ENCODE measurements around the gene TSSK3.

The TSSK3 gene

GRCh38 chr1:32362474-32363313 lies at the start of gene TSSK3, which contains the start of gene FAM229A:
Gene TSSK3, plus strand, starts transcription at chr1:32362539. Its CDS starts 163 bp downstream, at chr1:32362702.
Gene FAM229A, minus strand, starts transcription at chr1:32362485. Its CDS starts 394 bp downstream, at chr1:32362091.
- DNase-seq (ENCODE audit: low read depth, low spot score) = no peak

DNA sequence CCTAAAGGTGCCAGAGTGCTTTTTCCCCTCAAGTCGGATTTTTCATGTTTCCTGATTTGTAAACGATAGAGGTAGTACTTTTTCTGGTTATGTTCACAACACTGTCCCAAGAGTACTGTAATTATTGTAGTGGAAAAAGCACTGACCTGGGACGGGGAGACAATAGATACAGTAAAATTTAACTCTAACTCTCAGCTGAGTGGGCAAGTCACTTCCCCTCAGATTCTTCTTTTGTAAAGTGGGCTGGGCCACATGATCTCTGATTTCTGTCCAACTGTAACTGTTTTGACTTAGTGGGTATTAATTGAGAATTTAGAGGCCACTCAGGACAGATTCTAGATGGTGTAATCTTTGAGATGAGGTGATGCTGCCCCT lies 45.4 kb upstream of the TSSK3 start:
- no peak for DNase-seq (ENCODE audit: low read depth, low spot score)

GRCh38 chr1:32318127-32318869 lies 44.0 kb upstream of the TSSK3 start:
- DNase-seq (ENCODE audit: low read depth, low spot score) = no peak

- no peak for DNase-seq (ENCODE audit: low read depth, low spot score)
These were observed 40.5 kb upstream of the TSSK3 start for GRCh38 chr1:32321712-32322291.

- DNase-seq (ENCODE audit: low read depth, low spot score) = no peak
These were observed 35.1 kb upstream of the TSSK3 start for GRCh38 chr1:32327204-32327603.

GRCh38 chr1:32329931-32330466 lies 32.3 kb upstream of the TSSK3 start:
- no peak for DNase-seq (ENCODE audit: low read depth, low spot score)

DNA sequence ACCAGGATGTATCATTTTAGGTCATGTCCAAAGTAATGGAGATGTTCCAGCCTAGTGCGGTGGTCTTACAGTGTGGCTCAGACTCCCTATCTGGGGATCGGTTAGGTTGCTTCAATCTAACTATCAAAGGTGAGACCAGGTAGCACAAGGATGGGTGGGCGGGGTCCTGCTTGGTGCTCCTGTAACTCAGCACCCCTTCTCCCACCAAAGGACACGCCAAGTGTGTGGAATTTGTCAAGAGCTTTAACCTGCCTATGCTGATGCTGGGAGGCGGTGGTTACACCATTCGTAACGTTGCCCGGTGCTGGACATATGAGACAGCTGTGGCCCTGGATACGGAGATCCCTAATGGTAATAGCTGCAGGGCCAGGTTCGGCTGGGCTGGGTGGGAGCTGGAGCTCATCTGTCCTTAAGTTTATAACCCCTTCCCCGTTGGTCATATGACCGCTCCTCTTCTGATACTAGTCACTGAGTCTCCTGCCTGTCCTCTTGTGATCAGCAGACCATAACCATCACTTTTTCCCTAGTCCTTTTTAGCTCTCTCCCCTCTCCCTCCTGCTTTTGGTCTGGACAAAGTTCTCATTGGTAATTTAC lies 31.7 kb upstream of the TSSK3 start:
- DNase-seq (ENCODE audit: low read depth, low spot score) = no peak

GRCh38 chr1:32331549-32331948 lies 30.8 kb upstream of the TSSK3 start:
- no peak for DNase-seq (ENCODE audit: low read depth, low spot score)

DNA sequence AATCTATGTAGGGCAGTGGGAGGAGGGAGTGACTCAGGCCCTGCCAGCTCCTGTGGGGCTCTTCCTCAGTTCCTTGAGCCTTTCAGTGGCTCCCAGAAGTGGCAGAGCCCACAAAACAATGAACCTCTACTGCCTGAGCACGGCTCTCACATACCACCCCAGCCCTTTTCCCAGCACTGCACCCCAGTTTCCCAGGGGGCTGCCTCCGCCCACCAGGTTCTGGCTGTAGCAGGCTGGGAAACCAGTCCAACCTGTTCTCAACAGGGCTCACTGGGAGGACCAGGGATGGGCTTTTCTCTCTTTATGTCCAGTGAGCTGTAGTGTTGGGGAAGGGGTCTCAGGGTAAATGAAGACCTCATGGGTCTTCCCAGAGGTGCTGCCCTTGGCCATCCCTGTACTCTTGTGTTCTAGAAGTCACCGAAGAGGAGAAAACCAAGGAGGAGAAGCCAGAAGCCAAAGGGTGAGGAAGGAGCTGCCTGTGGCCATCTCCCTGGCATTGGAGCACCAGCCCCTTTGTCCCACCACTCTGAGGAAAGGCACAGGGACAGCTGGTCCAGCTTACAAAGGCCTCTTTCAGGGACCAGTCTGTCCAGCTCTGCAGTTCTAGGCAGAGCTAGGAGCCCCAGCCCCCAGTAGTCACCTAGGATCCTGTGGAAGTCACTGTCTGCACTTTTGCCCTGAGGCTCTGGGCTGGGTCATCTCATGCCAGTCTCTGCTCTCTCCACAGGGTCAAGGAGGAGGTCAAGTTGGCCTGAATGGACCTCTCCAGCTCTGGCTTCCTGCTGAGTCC lies 29.9 kb upstream of the TSSK3 start:
- no peak for DNase-seq (ENCODE audit: low read depth, low spot score)

GRCh38 chr1:32333251-32333963 lies 28.9 kb upstream of the TSSK3 start:
- DNase-seq (ENCODE audit: low read depth, low spot score) = no peak

DNA sequence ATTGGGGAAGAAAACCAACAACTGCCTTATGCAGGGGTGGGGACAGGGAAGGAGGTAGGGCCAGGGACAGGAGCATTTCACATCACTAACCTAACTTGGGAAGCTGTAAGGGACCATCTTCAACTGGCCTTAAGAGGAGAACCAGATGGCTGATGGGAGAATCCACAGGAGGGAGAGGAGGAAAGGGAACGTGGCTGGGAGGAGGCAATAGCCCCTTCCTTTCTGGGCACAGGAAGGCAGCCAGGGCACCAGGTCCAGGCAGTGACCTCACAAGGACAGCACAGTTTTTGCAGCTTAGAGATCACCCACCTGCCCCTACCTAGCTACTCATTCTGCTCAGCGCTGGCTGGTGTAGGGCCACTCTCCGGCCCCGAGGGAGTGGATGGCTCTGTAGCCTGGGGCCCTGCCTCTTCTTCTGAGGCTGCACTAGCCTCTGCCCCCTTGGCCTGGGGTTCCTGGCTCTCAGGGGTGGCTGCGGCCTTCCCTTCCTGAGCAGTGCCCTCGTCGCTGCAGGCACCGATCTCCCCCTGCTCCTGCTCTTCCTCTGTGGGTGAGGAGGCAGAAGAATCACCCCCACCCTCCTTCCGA lies 28.0 kb upstream of the TSSK3 start:
- no peak for DNase-seq (ENCODE audit: low read depth, low spot score)

DNA sequence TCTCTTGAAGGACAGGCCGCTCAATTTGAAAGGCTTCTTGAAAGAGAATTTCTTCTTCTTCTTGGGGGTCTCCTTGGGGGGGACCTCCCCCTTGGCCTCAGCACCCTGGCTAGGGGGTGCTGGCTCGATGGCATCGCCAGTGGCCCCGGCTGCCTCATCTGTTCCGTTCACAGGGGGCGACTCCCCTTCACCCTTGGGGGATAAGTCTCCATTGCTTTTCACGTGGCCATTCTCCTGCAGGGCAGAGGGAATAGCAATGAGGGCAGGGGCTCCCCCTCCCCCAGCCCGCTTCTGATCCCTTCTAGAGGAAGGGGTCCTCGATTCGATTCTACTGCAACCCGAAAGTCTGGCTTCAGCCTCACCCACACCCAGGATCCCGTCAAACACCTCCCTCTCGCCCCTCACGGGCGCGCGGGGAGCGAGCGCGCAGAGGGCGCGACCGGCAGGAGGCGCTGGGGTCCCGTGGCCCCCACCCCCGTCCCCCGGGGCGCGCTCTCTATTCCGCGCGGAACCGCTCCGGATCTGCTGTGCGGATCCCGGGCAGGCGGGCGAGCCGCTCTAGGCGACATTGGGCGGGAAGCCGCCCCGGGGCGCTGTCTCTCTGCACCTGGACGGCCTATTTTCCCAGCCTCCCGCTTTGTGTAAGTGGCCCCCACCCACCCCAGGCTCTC lies 27.3 kb upstream of the TSSK3 start:
- DNase-seq (ENCODE audit: low read depth, low spot score) = no peak

DNA sequence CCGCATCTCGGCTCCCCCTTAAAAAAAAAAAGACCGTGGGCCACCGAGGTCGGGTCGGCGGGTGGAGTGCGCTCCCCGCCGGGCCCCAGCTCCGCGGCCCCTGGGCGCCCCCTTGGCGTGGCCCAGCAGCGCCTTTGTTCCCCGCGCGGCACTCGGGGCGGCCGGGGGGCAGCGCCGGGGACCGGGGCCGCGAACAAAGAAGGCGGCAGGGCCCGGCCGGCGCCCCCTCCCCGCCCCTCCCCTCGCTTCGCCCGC lies 26.9 kb upstream of the TSSK3 start:
- no peak for DNase-seq (ENCODE audit: low read depth, low spot score)

GRCh38 chr1:32335790-32336590 lies 26.3 kb upstream of the TSSK3 start, which contains the start of gene MARCKSL1:
Gene MARCKSL1, minus strand, starts transcription at chr1:32336233. Its CDS starts 200 bp downstream, at chr1:32336033.
- DNase-seq (ENCODE audit: low read depth, low spot score) = peak; percentile 72

DNA sequence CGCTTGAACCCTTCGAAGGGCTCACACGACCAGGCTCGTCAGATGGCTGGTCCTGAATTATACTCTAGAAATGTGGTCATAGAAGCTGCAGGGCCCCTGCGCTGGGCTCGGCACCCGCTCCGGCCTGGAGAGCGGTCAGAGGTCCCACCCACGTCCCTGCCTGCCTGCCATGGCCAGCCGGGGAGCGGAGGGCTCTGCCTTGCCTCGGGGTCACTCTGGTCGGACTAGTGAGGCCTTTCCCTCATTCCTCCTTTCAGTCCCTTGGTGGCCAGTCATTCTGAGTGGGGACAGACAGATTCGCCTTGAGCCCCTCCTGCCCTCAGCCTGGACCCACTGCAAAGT lies 25.8 kb upstream of the TSSK3 start:
- DNase-seq (ENCODE audit: low read depth, low spot score) = no peak

DNA sequence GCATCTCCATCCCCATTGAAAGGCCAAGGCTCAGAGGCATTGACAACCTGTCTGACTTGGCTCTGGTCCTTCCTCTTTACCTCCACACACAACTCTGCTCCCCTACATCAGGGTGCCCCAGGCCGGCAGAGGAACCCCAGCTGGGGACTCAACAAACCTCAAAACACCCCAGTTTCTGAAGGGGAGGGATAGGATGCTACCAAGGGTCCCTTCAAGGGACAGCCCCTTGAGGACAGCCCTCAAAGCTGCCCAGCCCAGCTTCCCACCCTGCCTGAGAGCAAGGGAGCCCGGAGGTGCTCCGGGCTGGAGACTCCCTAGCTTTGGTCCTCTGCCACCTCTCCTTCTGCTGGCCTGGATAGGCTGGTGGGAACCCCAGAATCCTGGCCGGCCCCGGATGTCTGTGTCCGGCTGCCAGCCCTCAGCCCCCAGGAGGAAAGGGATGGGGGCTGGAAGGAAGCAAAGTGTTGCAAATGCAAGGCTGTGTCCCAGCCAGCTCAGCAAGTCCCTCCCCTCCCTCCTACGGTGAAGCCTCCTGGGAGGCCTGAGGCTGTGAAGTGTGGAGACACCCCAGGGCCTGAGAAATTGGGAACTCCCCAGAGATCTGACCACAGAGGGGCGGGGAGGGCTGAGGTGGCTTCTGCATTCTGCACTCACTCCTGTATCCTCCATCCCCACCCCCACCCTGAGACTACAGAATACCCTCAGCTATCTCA lies 25.2 kb upstream of the TSSK3 start:
- DNase-seq (ENCODE audit: low read depth, low spot score) = no peak

- no peak for DNase-seq (ENCODE audit: low read depth, low spot score)
These were observed 24.3 kb upstream of the TSSK3 start for GRCh38 chr1:32337855-32338636.
